Heart left ventricle (tissue), 16 donors: ENCODE results near the gene TMEM259. TPM values are rescaled to one million over a fixed set of nuclear protein-coding genes. Genes with fewer than 3 reads are reported as not detected.

ENCODE experiments used
- ATAC-seq, 4 donors: fragments of 200-7000 bp; cut with Tn5 transposase; one replicate each; pipeline ENCODE4 v1.9.1; 2020 to 2022; ENCODE audit warnings: moderate library complexity in 4 of 4, mild to moderate bottlenecking in 3 of 4, moderate number of reproducible peaks in 1 of 4
- DNase-seq, 5 donors: peaks; one replicate each; pipeline ENCODE4 v3.0.0-alpha.2; 2020
- H3K27ac ChIP-seq, 12 donors: fragments of 200-600 bp; sonication (generic) in 4 of 12; one replicate each; pipeline versions ENCODE4 v1.5.0 to v1.8.0; 2016 to 2022; ENCODE audit warnings: mild to moderate bottlenecking in 2 of 12
- H3K27me3 ChIP-seq, 9 donors: fragments of 200-600 bp; sonication (generic) in 2 of 9; one replicate each; pipeline versions ENCODE4 v1.5.1 to v1.8.0; 2016 to 2022; ENCODE audit warnings: mild to moderate bottlenecking in 3 of 9
- H3K36me3 ChIP-seq, 9 donors: fragments of 200-600 bp; sonication (generic) in 2 of 9; one replicate each; pipeline versions ENCODE4 v1.5.0 to v1.8.0; 2018 to 2022; ENCODE audit warnings: mild to moderate bottlenecking in 2 of 9
- H3K4me1 ChIP-seq, 12 donors: fragments of 200-600 bp; sonication (generic) in 4 of 12; one replicate each; pipeline versions ENCODE4 v1.5.0 to v1.8.0; 2016 to 2022; ENCODE audit warnings: mild to moderate bottlenecking in 3 of 12
- H3K4me3 ChIP-seq, 12 donors: fragments of 200-600 bp; sonication (generic) in 4 of 12; one replicate each; pipeline versions ENCODE4 v1.5.0 to v1.8.0; 2017 to 2022; ENCODE audit warnings: mild to moderate bottlenecking in 9 of 12, moderate library complexity in 4 of 12
- H3K9me3 ChIP-seq, 12 donors: fragments of 200-600 bp; sonication (generic) in 4 of 12; one replicate each; pipeline versions ENCODE4 v1.5.0 to v1.8.0; 2016 to 2022; ENCODE audit warnings: mild to moderate bottlenecking in 1 of 12
- POLR2A ChIP-seq, 2 donors: fragments of 450-650 bp; IDR thresholded peaks; one replicate each; pipeline ENCODE4 v1.6.1; 2017; ENCODE audit warnings: antibody characterized with exemption in 2 of 2, mild to moderate bottlenecking in 2 of 2, moderate library complexity in 2 of 2
- WGBS, 4 donors: extraction: QIAGEN DNeasy Blood & Tissue Kit in 2 of 4; methylation state at CpG; one replicate each; pipeline versions ENCODE4 v1.1.5 to v1.1.7; 2013 to 2018; 5-methylcytosine and 5-hydroxymethylcytosine counted together
- intact Hi-C, 10 donors: fragments of 100-400 bp; cut with DNase I; formaldehyde crosslinking; loops; one replicate each; pipeline versions ENCODE4 v1.11.1 to v1.14.2; 2022
- polyA plus RNA-seq, 2 donors: library from polyadenylated mRNA; stranded (reverse); fragments of 200-250 nt; gene quantifications; one replicate each; pipeline ENCODE4 v1.2.3, GENCODE V29; 2013
- total RNA-seq, 9 donors: library from RNA; depleted of rRNA in 2 of 9; stranded (reverse); fragments of >200 nt in 2 of 9; fragmentation: NEBNext Ultra II Directional in 3 of 9; extraction: Animal tissue kit (Norgen Biotek cat#: 25700) in 3 of 9; gene quantifications; one replicate each; pipeline versions ENCODE4 v1.1.0 to v1.2.4, GENCODE V29; 2016 to 2023
- TF ChIP-seq, protein P1 (sequence below), 12 donors: fragments of 200-600 bp; sonication (generic) in 4 of 12; IDR thresholded peaks; one replicate each; pipeline versions ENCODE4 v1.5.0 to v1.8.0; 2018 to 2022; ENCODE audit warnings: antibody characterized with exemption in 12 of 12, mild to moderate bottlenecking in 5 of 12
- donor health status: ischemic (EF 13 %, LVEDD 7.1; RV severe dilation, severe dysfunction).
- donor health status: healthy with polysubstance abuse.
- donor health status: DM: no; HTN: yes; CAD: no.
- donor health status: DM: no; HTN: no; CAD: no.
- donor health status: ischemic (EF 25% LVEDD 6.9; RV normal size, moderate dysfunction).
- donor health status: ischemic (EF 25% LVEDD 5.7; RV mildly dilated, moderate dysfunction).
- donor health status: healthy.
- donor health status: DM: yes; HTN: yes; CAD: no.
- donor health status: ischemic (EF 35%, LVEDD 5.7; RV mildly dilated, moderate dysfunction).
- donor health status: nonischemic (EF 11% LVEDD 7.7; RV severe dilation, severe dysfunction).
- donor health status: DM: yes; HTN: yes; CAD: no.
- donor health status: PGD.
- donor health status: ischemic (EF 29% LVEDD 5.4; RV normal size, mild dysfunction).
- donor health status: nonischemic (EF 23%, LVEDD 6.1; RV moderate dilation, normal function).

The TMEM259 gene
- total and polyA plus RNA-seq, 11 donors, result 95.1 to 189 (median 113) TPM

GRCh38 chr19:1017115-1017905 lies 3.6 kb downstream of the TMEM259 start:
- peak overlapping the region in 10 of 12 donors; percentile 3 to 74 (median 38) for H3K27ac ChIP-seq
- H3K27me3 ChIP-seq, result no peaks in the 10 kb centered on the region
- ATAC-seq (no peak), DNase-seq (no peak)
- TF ChIP-seq, protein P1, sequence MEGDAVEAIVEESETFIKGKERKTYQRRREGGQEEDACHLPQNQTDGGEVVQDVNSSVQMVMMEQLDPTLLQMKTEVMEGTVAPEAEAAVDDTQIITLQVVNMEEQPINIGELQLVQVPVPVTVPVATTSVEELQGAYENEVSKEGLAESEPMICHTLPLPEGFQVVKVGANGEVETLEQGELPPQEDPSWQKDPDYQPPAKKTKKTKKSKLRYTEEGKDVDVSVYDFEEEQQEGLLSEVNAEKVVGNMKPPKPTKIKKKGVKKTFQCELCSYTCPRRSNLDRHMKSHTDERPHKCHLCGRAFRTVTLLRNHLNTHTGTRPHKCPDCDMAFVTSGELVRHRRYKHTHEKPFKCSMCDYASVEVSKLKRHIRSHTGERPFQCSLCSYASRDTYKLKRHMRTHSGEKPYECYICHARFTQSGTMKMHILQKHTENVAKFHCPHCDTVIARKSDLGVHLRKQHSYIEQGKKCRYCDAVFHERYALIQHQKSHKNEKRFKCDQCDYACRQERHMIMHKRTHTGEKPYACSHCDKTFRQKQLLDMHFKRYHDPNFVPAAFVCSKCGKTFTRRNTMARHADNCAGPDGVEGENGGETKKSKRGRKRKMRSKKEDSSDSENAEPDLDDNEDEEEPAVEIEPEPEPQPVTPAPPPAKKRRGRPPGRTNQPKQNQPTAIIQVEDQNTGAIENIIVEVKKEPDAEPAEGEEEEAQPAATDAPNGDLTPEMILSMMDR (IDR thresholded peaks at IDR 0.05), result no peak
- TF ChIP-seq POLR2A (IDR thresholded peaks at IDR 0.05), result no peak
- intact Hi-C loops, result no loop called here
- H3K4me1 ChIP-seq, result peaks cover 30 to 72% (median 58%) of the 10 kb centered on the region in 12 donors
- peaks cover 0 to 34% (median 19%) of the 10 kb centered on the region in 9 donors for H3K36me3 ChIP-seq
- no peaks in the 10 kb centered on the region for H3K9me3 ChIP-seq
- H3K4me3 ChIP-seq, result peak overlapping the region in 3 of 12 donors; percentile 10 to 12 (median 12)
- WGBS, 4 donors, result 36 to 60% (median 52%) methylated on average over 18 to 24 of the region's 24 CpGs

DNA sequence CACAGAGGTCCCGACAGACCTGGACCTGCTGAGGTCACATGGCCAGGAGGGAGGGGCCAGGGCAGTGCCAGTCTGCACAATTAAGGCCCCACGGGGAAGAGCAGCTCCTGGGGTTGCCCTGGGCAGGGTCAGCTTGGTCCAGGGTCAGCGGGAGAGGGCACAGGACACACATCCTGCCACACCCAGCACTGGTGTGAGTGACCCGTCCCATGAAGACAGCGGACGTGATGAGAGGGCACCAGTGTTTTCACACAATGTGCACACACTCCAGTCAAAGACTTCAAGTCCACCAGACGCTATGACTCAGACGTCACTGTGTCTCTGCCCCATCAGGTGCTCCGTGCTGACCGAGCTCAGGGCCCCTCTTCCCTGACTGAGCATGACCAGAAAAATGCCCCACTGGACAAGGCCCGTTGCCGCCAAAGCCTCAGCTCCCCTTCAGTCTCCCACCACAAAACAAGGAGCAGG lies 4.2 kb downstream of the TMEM259 start:
- DNase-seq, result no peak
- intact Hi-C loops, result no loop called here
- H3K9me3 ChIP-seq, result no peaks in the 10 kb centered on the region
- H3K27me3 ChIP-seq, result no peaks in the 10 kb centered on the region
- ATAC-seq, result peak in 1 of 4 donors; percentile 0
- peak overlapping the region in 10 of 12 donors; percentile 3 to 74 (median 38) for H3K27ac ChIP-seq
- TF ChIP-seq POLR2A (IDR thresholded peaks at IDR 0.05), result no peak
- TF ChIP-seq, protein P1 (IDR thresholded peaks at IDR 0.05), result no peak
- H3K36me3 ChIP-seq, result peaks cover 0 to 40% (median 26%) of the 10 kb centered on the region in 9 donors
- no peak overlapping the region for H3K4me3 ChIP-seq
- H3K4me1 ChIP-seq, result peaks cover 30 to 66% (median 54%) of the 10 kb centered on the region in 12 donors
- 16 to 40% (median 28%) methylated on average over 4 to 12 of the region's 12 CpGs for WGBS, 4 donors

- no peaks in the 10 kb centered on the region for H3K27me3 ChIP-seq
- H3K9me3 ChIP-seq, result no peaks in the 10 kb centered on the region
- H3K27ac ChIP-seq, result peak overlapping the region in 6 of 12 donors; percentile 24 to 74 (median 50)
- no peak overlapping the region for H3K4me3 ChIP-seq
- WGBS, 4 donors, result 57 to 63% (median 61%) methylated on average over 16 to 31 of the region's 31 CpGs
- DNase-seq (no peak), ATAC-seq (no peak)
- H3K36me3 ChIP-seq, result peaks cover 0 to 47% (median 32%) of the 10 kb centered on the region in 9 donors
- intact Hi-C loops, result no loop called here
- TF ChIP-seq, protein P1 (IDR thresholded peaks at IDR 0.05), result no peak
- TF ChIP-seq POLR2A (IDR thresholded peaks at IDR 0.05), result no peak
- H3K4me1 ChIP-seq, result peaks cover 30 to 64% (median 53%) of the 10 kb centered on the region in 12 donors
Observed at GRCh38 chr19:1015782-1016646, 4.9 kb downstream of the TMEM259 start.
